MM.1S (cell line): ENCODE measurements around the gene PCDH1.

Experiments
- EZH2phosphoT487 ChIP-seq: fragments of 300-600 bp; sonication (generic); IDR thresholded peaks from 2 replicates; pipeline ENCODE4 v1.6.1; 2018; ENCODE audit warnings: antibody characterized with exemption, low read length
- TF ChIP-seq, protein P1 (sequence below): fragments of 300-600 bp; sonication (generic); IDR thresholded peaks from 2 replicates; pipeline ENCODE4 v1.5.1; 2016; ENCODE audit warnings: antibody characterized with exemption, low read length, mixed read lengths

DNA sequence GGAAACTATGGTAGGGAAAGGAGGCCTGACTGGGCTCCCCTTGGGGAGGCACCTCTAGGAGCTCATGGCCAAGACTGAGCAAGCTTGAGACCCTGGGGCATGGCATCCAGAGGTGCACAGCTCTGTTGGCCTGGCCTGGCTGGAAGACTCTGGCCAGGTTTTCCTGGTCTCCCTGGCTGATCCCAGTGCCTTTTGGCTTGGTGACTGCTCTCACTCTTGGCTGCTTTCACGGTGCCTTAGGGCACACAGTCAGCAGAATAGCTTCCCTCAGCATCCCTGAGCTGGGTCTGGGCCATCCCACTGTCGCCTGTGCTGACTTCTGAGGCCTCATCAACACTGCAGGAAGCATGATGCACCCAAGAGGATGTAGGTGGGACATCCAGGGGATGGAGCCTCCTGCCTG is 32.1 kb upstream of the PCDH1 start:
- TF ChIP-seq, protein P1, sequence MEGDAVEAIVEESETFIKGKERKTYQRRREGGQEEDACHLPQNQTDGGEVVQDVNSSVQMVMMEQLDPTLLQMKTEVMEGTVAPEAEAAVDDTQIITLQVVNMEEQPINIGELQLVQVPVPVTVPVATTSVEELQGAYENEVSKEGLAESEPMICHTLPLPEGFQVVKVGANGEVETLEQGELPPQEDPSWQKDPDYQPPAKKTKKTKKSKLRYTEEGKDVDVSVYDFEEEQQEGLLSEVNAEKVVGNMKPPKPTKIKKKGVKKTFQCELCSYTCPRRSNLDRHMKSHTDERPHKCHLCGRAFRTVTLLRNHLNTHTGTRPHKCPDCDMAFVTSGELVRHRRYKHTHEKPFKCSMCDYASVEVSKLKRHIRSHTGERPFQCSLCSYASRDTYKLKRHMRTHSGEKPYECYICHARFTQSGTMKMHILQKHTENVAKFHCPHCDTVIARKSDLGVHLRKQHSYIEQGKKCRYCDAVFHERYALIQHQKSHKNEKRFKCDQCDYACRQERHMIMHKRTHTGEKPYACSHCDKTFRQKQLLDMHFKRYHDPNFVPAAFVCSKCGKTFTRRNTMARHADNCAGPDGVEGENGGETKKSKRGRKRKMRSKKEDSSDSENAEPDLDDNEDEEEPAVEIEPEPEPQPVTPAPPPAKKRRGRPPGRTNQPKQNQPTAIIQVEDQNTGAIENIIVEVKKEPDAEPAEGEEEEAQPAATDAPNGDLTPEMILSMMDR, result no peak
- TF ChIP-seq EZH2phosphoT487, result no peak
